DOHH2 (cell line): ENCODE results near the gene WFDC1.

ENCODE experiments used
- EZH2phosphoT487 ChIP-seq: fragments of 200-600 bp; sonication (generic); IDR thresholded peaks from 2 replicates; pipeline ENCODE4 v1.6.1; 2017; ENCODE audit warnings: borderline replicate concordance, mild to moderate bottlenecking, antibody characterized with exemption, low read length, moderate library complexity, mixed read lengths
- TF ChIP-seq, protein P1 (sequence below): fragments of 200-600 bp; sonication (generic); IDR thresholded peaks from one replicate; pipeline ENCODE4 v1.5.1; 2014; ENCODE audit warnings: antibody characterized with exemption, mild to moderate bottlenecking, low read depth, low read length; ENCODE audit not compliant: poor library complexity, severe bottlenecking

DNA sequence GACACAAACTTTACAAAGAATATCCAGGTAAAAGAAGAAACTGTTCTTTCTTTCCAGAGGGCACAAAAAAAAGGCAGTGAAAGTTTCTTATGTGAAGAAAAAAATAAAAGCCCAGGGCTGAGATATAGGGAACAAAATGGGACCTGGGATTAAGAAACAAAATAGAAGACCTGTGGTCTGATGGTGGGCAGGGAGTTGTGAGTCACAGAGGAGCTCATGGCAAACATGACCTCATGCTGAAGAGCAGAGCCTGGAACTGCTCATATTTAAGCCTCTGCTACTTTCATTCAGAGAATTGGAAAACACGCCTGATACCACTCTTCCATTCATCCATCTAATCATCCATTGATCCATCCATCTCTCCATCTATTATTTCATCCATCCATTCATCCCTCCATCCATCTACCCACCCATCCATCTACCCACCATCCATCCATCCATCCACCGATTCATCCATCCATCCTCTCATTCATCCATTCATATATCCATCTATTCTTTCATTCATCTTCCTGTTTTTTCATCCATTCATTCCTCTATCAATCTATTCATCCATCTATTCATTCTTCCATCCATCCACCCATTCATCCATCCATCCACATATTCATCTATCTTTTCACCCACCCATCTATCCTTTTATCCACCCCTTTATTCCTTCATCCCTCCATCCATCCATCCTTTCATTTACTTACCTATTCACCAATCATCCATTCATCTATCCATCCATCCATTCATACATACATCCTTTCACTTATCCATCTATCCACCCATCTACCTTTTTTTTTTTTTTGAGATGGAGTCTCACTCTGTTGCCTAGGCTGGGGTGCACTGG is 30.0 kb downstream of the WFDC1 start:
- TF ChIP-seq, protein P1, sequence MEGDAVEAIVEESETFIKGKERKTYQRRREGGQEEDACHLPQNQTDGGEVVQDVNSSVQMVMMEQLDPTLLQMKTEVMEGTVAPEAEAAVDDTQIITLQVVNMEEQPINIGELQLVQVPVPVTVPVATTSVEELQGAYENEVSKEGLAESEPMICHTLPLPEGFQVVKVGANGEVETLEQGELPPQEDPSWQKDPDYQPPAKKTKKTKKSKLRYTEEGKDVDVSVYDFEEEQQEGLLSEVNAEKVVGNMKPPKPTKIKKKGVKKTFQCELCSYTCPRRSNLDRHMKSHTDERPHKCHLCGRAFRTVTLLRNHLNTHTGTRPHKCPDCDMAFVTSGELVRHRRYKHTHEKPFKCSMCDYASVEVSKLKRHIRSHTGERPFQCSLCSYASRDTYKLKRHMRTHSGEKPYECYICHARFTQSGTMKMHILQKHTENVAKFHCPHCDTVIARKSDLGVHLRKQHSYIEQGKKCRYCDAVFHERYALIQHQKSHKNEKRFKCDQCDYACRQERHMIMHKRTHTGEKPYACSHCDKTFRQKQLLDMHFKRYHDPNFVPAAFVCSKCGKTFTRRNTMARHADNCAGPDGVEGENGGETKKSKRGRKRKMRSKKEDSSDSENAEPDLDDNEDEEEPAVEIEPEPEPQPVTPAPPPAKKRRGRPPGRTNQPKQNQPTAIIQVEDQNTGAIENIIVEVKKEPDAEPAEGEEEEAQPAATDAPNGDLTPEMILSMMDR: no peak
- TF ChIP-seq EZH2phosphoT487: no peak
